IMR-90 (cell line): ENCODE results near the gene ACOT12. TPM values are rescaled to one million over a fixed set of nuclear protein-coding genes. Genes with fewer than 3 reads are reported as not detected.
A peak's percentile ranks its signal among the peaks of the same experiment; 100 is the strongest.

Source experiments
- ATAC-seq: fragments of 200-7000 bp; cut with Tn5 transposase; 2 replicates; pipeline ENCODE4 v1.9.1; 2020; ENCODE audit warnings: low read depth, mild to moderate bottlenecking, moderate library complexity
- BruUV-seq: library from RNA; stranded (reverse); fragments of 400-500 nt; replicated peaks from 2 replicates; lab custom pipeline; 2021; lab: Mats Ljungman, UMichigan
- CTCF ChIA-PET: fragments of 300-600 bp; formaldehyde crosslinking; extraction: SDS; loops from one replicate; lab custom pipeline; 2021; ENCODE audit warnings: antibody characterized with exemption; lab: Yijun Ruan, JAX
- POLR2A ChIA-PET: fragments of 300-600 bp; sonication (Branson Sonifier 250); formaldehyde crosslinking; loops from one replicate; lab custom pipeline; 2022; ENCODE audit warnings: antibody characterized with exemption; ENCODE audit not compliant: unreplicated experiment; lab: Charles Lee
- DNase-seq: peaks from one replicate; pipeline ENCODE4 v3.0.0; 2013
- H2AFZ ChIP-seq: replicated peaks from 2 replicates; pipeline ENCODE3; 2013; ENCODE audit warnings: low read length, mild to moderate bottlenecking; ENCODE audit not compliant: poor library complexity
- H2AK5ac ChIP-seq: 2 replicates; pipeline ENCODE4 v1.6.1; 2013; ENCODE audit warnings: low read depth, low read length, inconsistent platforms
- H2AK9ac ChIP-seq: replicated peaks from 2 replicates; pipeline ENCODE3; 2013; ENCODE audit warnings: mild to moderate bottlenecking, low read depth, low read length, moderate library complexity; ENCODE audit not compliant: poor library complexity
- H2BK120ac ChIP-seq: 2 replicates; pipeline ENCODE4 v1.6.1; 2013; ENCODE audit warnings: low read depth, low read length, inconsistent platforms
- H2BK15ac ChIP-seq: 3 replicates; pipeline ENCODE4 v1.6.1; 2013; ENCODE audit warnings: low read depth, low read length, inconsistent platforms
- H2BK20ac ChIP-seq: 2 replicates; pipeline ENCODE4 v1.6.1; 2013; ENCODE audit warnings: low read depth, mild to moderate bottlenecking, inconsistent platforms, low read length, moderate library complexity
- H2BK5ac ChIP-seq: 2 replicates; pipeline ENCODE4 v1.6.1; 2013; ENCODE audit warnings: mild to moderate bottlenecking, low read depth, low read length, inconsistent platforms; ENCODE audit not compliant: poor library complexity, severe bottlenecking
- H3K14ac ChIP-seq: replicated peaks from 2 replicates; pipeline ENCODE4 v1.6.1; 2013; ENCODE audit warnings: low read depth, low read length, inconsistent platforms
- H3K18ac ChIP-seq: 2 replicates; pipeline ENCODE4 v1.6.1; 2013; ENCODE audit warnings: low read depth, low read length, control low read depth
- H3K23ac ChIP-seq: 2 replicates; pipeline ENCODE4 v1.6.1; 2013; ENCODE audit warnings: low read depth, low read length, inconsistent platforms
- H3K27ac ChIP-seq: 2 replicates; pipeline ENCODE4 v1.5.1; 2013; ENCODE audit warnings: mild to moderate bottlenecking, control low read depth, low read length; ENCODE audit not compliant: insufficient read depth
- H3K27me3 ChIP-seq: 2 replicates; pipeline ENCODE4 v1.6.1; 2013; ENCODE audit warnings: low read length; ENCODE audit not compliant: control insufficient read depth, insufficient read depth
- H3K36me3 ChIP-seq: 2 replicates; pipeline ENCODE4 v1.6.1; 2013; ENCODE audit warnings: low read length, mixed read lengths; ENCODE audit not compliant: control insufficient read depth, insufficient read depth
- H3K4ac ChIP-seq: 2 replicates; pipeline ENCODE4 v1.6.1; 2013; ENCODE audit warnings: low read depth, low read length, inconsistent platforms
- H3K4me1 ChIP-seq: 2 replicates; pipeline ENCODE4 v1.6.1; 2013; ENCODE audit warnings: low read length, mixed read lengths; ENCODE audit not compliant: control insufficient read depth, insufficient read depth
- H3K4me2 ChIP-seq: 2 replicates; pipeline ENCODE4 v1.6.1; 2013; ENCODE audit warnings: low read depth, mild to moderate bottlenecking, control low read depth, low read length, moderate library complexity
- H3K4me3 ChIP-seq: 2 replicates; pipeline ENCODE4 v1.5.1; 2013; ENCODE audit warnings: low read depth, mild to moderate bottlenecking, control low read depth, low read length, moderate library complexity; ENCODE audit not compliant: insufficient read depth
- H3K56ac ChIP-seq: 2 replicates; pipeline ENCODE4 v1.6.1; 2013; ENCODE audit warnings: low read length, inconsistent platforms; ENCODE audit not compliant: insufficient read depth; ENCODE audit errors: extremely low read depth
- H3K79me1 ChIP-seq, 2 experiments: 2 replicates each; pipeline ENCODE4 v1.6.1; 2013; ENCODE audit warnings: low read length in 2 of 2, inconsistent platforms in 1 of 2, low read depth in 1 of 2
- H3K9ac ChIP-seq: 2 replicates; pipeline ENCODE4 v1.6.1; 2013; ENCODE audit warnings: low read depth, low read length, control low read depth
- H3K9me1 ChIP-seq: 2 replicates; pipeline ENCODE4 v1.6.1; 2013; ENCODE audit warnings: low read length, inconsistent platforms; ENCODE audit not compliant: insufficient read depth
- H3K9me3 ChIP-seq: 2 replicates; pipeline ENCODE4 v1.6.1; 2013; ENCODE audit warnings: low read length; ENCODE audit not compliant: control insufficient read depth, insufficient read depth
- H4K20me1 ChIP-seq: 2 replicates; pipeline ENCODE4 v1.6.1; 2013; ENCODE audit warnings: low read length, inconsistent platforms; ENCODE audit not compliant: insufficient read depth
- H4K5ac ChIP-seq: 2 replicates; pipeline ENCODE4 v1.6.1; 2013; ENCODE audit warnings: mild to moderate bottlenecking, low read depth, low read length, control low read depth
- H4K8ac ChIP-seq, 2 experiments: 2 replicates each; pipeline ENCODE4 v1.6.1; 2013; ENCODE audit warnings: low read depth in 2 of 2, low read length in 2 of 2, control low read depth in 1 of 2, inconsistent platforms in 1 of 2
- H4K91ac ChIP-seq: 2 replicates; pipeline ENCODE4 v1.6.1; 2013; ENCODE audit warnings: low read depth, low read length, inconsistent platforms; ENCODE audit not compliant: insufficient read depth
- BHLHE40 ChIP-seq: fragments of 150-350 bp; IDR thresholded peaks from 2 replicates; pipeline ENCODE4 v1.6.1; 2016; ENCODE audit warnings: mild to moderate bottlenecking, low read depth, low read length
- CEBPB ChIP-seq: IDR thresholded peaks from 2 replicates; pipeline ENCODE4 v1.6.1; 2012; ENCODE audit warnings: low read depth, low read length, improper control_type of control experiment
- FOS ChIP-seq: fragments of 150-350 bp; IDR thresholded peaks from 2 replicates; pipeline ENCODE4 v1.6.1; 2016; ENCODE audit warnings: low read depth, low read length
- MAFK ChIP-seq: IDR thresholded peaks from 2 replicates; pipeline ENCODE4 v1.6.1; 2012; ENCODE audit warnings: low read depth, low read length, improper control_type of control experiment
- MAZ ChIP-seq: IDR thresholded peaks from 2 replicates; pipeline ENCODE4 v1.6.1; 2012; ENCODE audit warnings: low read depth, mild to moderate bottlenecking, low read length, improper control_type of control experiment, moderate library complexity, borderline replicate concordance
- NFE2L2 ChIP-seq: fragments of 150-350 bp; IDR thresholded peaks from 2 replicates; pipeline ENCODE4 v1.6.1; 2016; ENCODE audit warnings: low read depth, mild to moderate bottlenecking, low read length
- POLR2A ChIP-seq: IDR thresholded peaks from 2 replicates; pipeline ENCODE4 v1.6.1; 2012; ENCODE audit warnings: mild to moderate bottlenecking, low read depth, low read length
- RAD21 ChIP-seq: IDR thresholded peaks from 2 replicates; pipeline ENCODE4 v1.6.1; 2012; ENCODE audit warnings: low read length, improper control_type of control experiment
- RCOR1 ChIP-seq: IDR thresholded peaks from 2 replicates; pipeline ENCODE4 v1.6.1; 2012; ENCODE audit warnings: mild to moderate bottlenecking, low read length, improper control_type of control experiment; ENCODE audit not compliant: insufficient replicate concordance
- RFX5 ChIP-seq: IDR thresholded peaks from 2 replicates; pipeline ENCODE4 v1.8.0; 2012; ENCODE audit warnings: low read depth, mild to moderate bottlenecking, low read length, moderate library complexity
- SMC3 ChIP-seq: fragments of 150-350 bp; IDR thresholded peaks from 2 replicates; pipeline ENCODE4 v1.6.1; 2016; ENCODE audit warnings: low read depth, mild to moderate bottlenecking, antibody characterized with exemption, low read length, moderate library complexity
- WGBS, 2 experiments: methylation state at CpG; one replicate each; pipeline versions ENCODE4 v1.1.5 to v1.1.7; 2013; ENCODE audit warnings: missing lambda C conversion rate in 2 of 2; ENCODE audit not compliant: insufficient read length in 1 of 2; ENCODE audit errors: extremely low coverage in 2 of 2; 5-methylcytosine and 5-hydroxymethylcytosine counted together
- dilution Hi-C: fragments of 300-500 bp; cut with HindIII; formaldehyde crosslinking; loops from one replicate; pipeline ENCODE4 v1.14.3; 2018; ENCODE audit warnings: low sequenced_read_pairs; ENCODE audit not compliant: unreplicated experiment
- in situ Hi-C: fragments of 300-500 bp; cut with MboI; formaldehyde crosslinking; loops from 3 replicates; pipeline ENCODE4 v1.14.3; 2019; ENCODE audit warnings: low sequenced_read_pairs, inconsistent platforms, mixed read lengths
- intact Hi-C: fragments of 100-400 bp; cut with micrococcal nuclease; formaldehyde crosslinking; loops from 2 replicates; pipeline ENCODE4 v1.10.0; 2022
- polyA plus RNA-seq, 3 experiments: library from polyadenylated mRNA; depleted of rRNA; stranded (reverse); fragments of >200 nt; gene quantifications; 2 replicates each; pipeline ENCODE4 v1.2.3, GENCODE V29; 2012; ENCODE audit warnings: low replicate concordance in 1 of 3
- total RNA-seq: library from RNA; depleted of rRNA; stranded (reverse); fragments of >200 nt; gene quantifications from 2 replicates; pipeline ENCODE4 v1.2.3, GENCODE V29; 2012
- TF ChIP-seq, protein P1 (sequence below): conservative IDR thresholded peaks from 2 replicates; pipeline ENCODE4 v1.5.1; 2012; ENCODE audit warnings: mild to moderate bottlenecking, low read depth, low read length, improper control_type of control experiment

The ACOT12 gene
- total and polyA plus RNA-seq, 2 of the 4 experiments (the other 2 are of a cell fraction): not detected

DNA sequence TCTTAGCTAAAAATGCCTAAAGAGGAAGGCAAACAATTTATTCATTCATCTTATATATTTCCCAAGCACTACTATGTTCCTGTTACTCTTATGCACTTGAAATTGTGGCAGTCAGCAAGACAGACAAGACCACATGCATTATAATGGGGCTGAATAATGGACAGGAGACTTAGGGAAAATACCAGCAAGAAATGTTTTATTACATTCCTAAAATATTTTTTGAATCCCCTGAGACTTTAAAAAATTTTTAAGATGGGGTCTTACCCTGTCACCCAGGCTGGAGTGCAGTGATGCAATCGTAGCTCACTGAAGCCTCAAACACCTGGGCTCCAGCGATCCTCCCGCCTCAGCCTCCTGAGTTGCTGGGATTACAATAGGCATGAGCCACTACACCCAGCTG, 79.4 kb downstream of the ACOT12 start:
- H3K4me2 ChIP-seq: no peak overlapping the region
- no peak for DNase-seq
- TF ChIP-seq RAD21: no peak
- TF ChIP-seq NFE2L2: no peak
- TF ChIP-seq FOS: no peak
- no peak for TF ChIP-seq RFX5
- TF ChIP-seq RCOR1: no peak
- no peak for TF ChIP-seq POLR2A
- TF ChIP-seq MAZ: no peak
- no peak for TF ChIP-seq SMC3
- TF ChIP-seq CEBPB: no peak
- TF ChIP-seq, protein P1, sequence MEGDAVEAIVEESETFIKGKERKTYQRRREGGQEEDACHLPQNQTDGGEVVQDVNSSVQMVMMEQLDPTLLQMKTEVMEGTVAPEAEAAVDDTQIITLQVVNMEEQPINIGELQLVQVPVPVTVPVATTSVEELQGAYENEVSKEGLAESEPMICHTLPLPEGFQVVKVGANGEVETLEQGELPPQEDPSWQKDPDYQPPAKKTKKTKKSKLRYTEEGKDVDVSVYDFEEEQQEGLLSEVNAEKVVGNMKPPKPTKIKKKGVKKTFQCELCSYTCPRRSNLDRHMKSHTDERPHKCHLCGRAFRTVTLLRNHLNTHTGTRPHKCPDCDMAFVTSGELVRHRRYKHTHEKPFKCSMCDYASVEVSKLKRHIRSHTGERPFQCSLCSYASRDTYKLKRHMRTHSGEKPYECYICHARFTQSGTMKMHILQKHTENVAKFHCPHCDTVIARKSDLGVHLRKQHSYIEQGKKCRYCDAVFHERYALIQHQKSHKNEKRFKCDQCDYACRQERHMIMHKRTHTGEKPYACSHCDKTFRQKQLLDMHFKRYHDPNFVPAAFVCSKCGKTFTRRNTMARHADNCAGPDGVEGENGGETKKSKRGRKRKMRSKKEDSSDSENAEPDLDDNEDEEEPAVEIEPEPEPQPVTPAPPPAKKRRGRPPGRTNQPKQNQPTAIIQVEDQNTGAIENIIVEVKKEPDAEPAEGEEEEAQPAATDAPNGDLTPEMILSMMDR: no peak
- no peak for TF ChIP-seq MAFK
- TF ChIP-seq BHLHE40: no peak
- ATAC-seq: no peak
- no peaks in the 10 kb centered on the region for H3K27me3 ChIP-seq
- H2AK5ac ChIP-seq: no peak overlapping the region
- H4K20me1 ChIP-seq: no peaks in the 10 kb centered on the region
- H2AFZ ChIP-seq: no peak overlapping the region
- no peak overlapping the region for H2BK15ac ChIP-seq
- peak overlapping the region; percentile 61; the same call in 1 of the 2 replicates for H3K4ac ChIP-seq
- H3K23ac ChIP-seq: no peak overlapping the region
- H3K14ac ChIP-seq: no peak overlapping the region
- peak overlapping the region; percentile 61; the same call in 1 of the 2 replicates for H3K18ac ChIP-seq
- ChIA-PET POLR2A (no interaction called here), CTCF (interaction anchor here (0.8 kb wide), 1 partner anchor 11 kb away, joined by 3 read pairs; no protein-coding TSS in a partner anchor)
- intact Hi-C loops: no loop called here
- BruUV-seq: no TSS peak
- H2AK9ac ChIP-seq: no peak overlapping the region
- H3K9me3 ChIP-seq: no peaks in the 10 kb centered on the region
- H3K9ac ChIP-seq: no peak overlapping the region
- peaks cover 5% of the 10 kb centered on the region in 2 experiments; a peak in 2 of 4 replicates for H3K79me1 ChIP-seq
- H2BK120ac ChIP-seq: 0 out of 2 replicates have a peak overlapping the region, but pooled peaks have one; percentile 44
- H3K36me3 ChIP-seq: peaks cover 16% of the 10 kb centered on the region
- H2BK5ac ChIP-seq: peak overlapping the region; percentile 81
- H3K56ac ChIP-seq: no peak overlapping the region
- no peaks in the 10 kb centered on the region for H3K9me1 ChIP-seq
- in situ Hi-C loops: no loop called here
- H4K91ac ChIP-seq: no peak overlapping the region
- no CpG with 5 or more reads among the region's 3 CpGs for WGBS, 2 experiments
- H4K8ac ChIP-seq: no peak overlapping the region; a peak in 1 of 4 replicates
- dilution Hi-C loops: no loop called here
- H3K4me3 ChIP-seq: no peak overlapping the region
- peaks cover 6% of the 10 kb centered on the region; the same call in 1 of the 2 replicates for H3K4me1 ChIP-seq
- no peak overlapping the region for H2BK20ac ChIP-seq
- peak overlapping the region; percentile 25; the same call in 1 of the 2 replicates for H3K27ac ChIP-seq
- peak overlapping the region; percentile 80; the same call in 1 of the 2 replicates for H4K5ac ChIP-seq
